Endothelial cell of umbilical vein (primary cell): ENCODE results near the gene SLC7A4. TPM values are rescaled to one million over a fixed set of nuclear protein-coding genes. Genes with fewer than 3 reads are reported as not detected.

Experiments used
- BruUV-seq: library from RNA; stranded (reverse); fragments of 400-500 nt; replicated peaks from 2 replicates; lab custom pipeline; 2021; lab: Mats Ljungman, UMichigan
- CTCF ChIA-PET: fragments of 300-600, 350-600 bp; sonication (Branson Sonifier 250); formaldehyde crosslinking; loops from one replicate; lab custom pipeline; 2021; ENCODE audit warnings: antibody characterized with exemption, inconsistent platforms; lab: Charles Lee
- POLR2A ChIA-PET: fragments of 300-600, 350-600 bp; sonication (Branson Sonifier 250); formaldehyde crosslinking; loops from one replicate; lab custom pipeline; 2021; ENCODE audit warnings: antibody characterized with exemption, inconsistent platforms; lab: Charles Lee
- DNase-seq: peaks from one replicate; pipeline ENCODE4 v3.0.0-alpha.2; 2011; ENCODE audit warnings: low read depth, low spot score
- FAIRE-seq: peaks from 2 replicates; lab custom pipeline; 2011; peaks lifted over from hg19 to GRCh38; lab: Jason Lieb, UNC
- H2AFZ ChIP-seq: 2 replicates; pipeline ENCODE4 v1.6.0; 2012; ENCODE audit warnings: low read depth, low read length, control low read depth, inconsistent platforms
- H3K27ac ChIP-seq: 2 replicates; pipeline ENCODE4 v1.5.1; 2011; ENCODE audit warnings: low read depth, mild to moderate bottlenecking, control low read depth, low read length, moderate library complexity; ENCODE audit not compliant: insufficient read depth
- H3K27me3 ChIP-seq, 2 experiments: 2 replicates each; pipeline versions ENCODE4 v1.6.0 to v1.6.1; 2011; ENCODE audit warnings: low read length in 2 of 2, mixed read lengths in 1 of 2; ENCODE audit not compliant: control insufficient read depth in 2 of 2, insufficient read depth in 2 of 2
- H3K36me3 ChIP-seq, 2 experiments: 2 replicates in 1 of 2; 3 replicates in 1 of 2; pipeline ENCODE4 v1.5.1; 2011; ENCODE audit warnings: low read length in 2 of 2, mild to moderate bottlenecking in 1 of 2, moderate library complexity in 1 of 2; ENCODE audit not compliant: control insufficient read depth in 2 of 2, insufficient read depth in 2 of 2; ENCODE audit errors: extremely low read depth in 1 of 2
- H3K4me1 ChIP-seq: 3 replicates; pipeline ENCODE4 v1.5.1; 2011; ENCODE audit warnings: mild to moderate bottlenecking, low read length; ENCODE audit not compliant: control insufficient read depth, insufficient read depth; ENCODE audit errors: extremely low read depth
- H3K4me2 ChIP-seq: 2 replicates; pipeline ENCODE4 v1.6.1; 2011; ENCODE audit warnings: low read length, control low read depth, mixed read lengths; ENCODE audit not compliant: insufficient read depth
- H3K4me3 ChIP-seq, 3 experiments: fragments of 200-600 bp in 1 of 3; sonication (generic), shearing (Covaris generic) in 1 of 3; replicated peaks in 1 of 3; 2 replicates each; pipeline ENCODE4 v1.5.1; 2011 to 2016; ENCODE audit warnings: control low read depth in 3 of 3, low read length in 3 of 3, mild to moderate bottlenecking in 2 of 3, inconsistent platforms in 1 of 3, low read depth in 1 of 3, moderate library complexity in 1 of 3; ENCODE audit not compliant: insufficient read depth in 1 of 3
- H3K79me2 ChIP-seq: 2 replicates; pipeline ENCODE4 v1.6.0; 2012; ENCODE audit warnings: low read length, inconsistent platforms; ENCODE audit not compliant: control insufficient read depth, insufficient read depth
- H3K9ac ChIP-seq: replicated peaks from 2 replicates; pipeline ENCODE3; 2011; ENCODE audit warnings: low read length, control low read depth; ENCODE audit not compliant: insufficient read depth; ENCODE audit errors: extremely low read depth
- H3K9me1 ChIP-seq: replicated peaks from 3 replicates; pipeline ENCODE4 v1.6.0; 2011; ENCODE audit warnings: mild to moderate bottlenecking, low read length; ENCODE audit not compliant: control insufficient read depth, insufficient read depth; ENCODE audit errors: extremely low read depth
- H3K9me3 ChIP-seq: replicated peaks from 2 replicates; pipeline ENCODE4 v1.5.1; 2012; ENCODE audit warnings: low read length, inconsistent platforms; ENCODE audit not compliant: control insufficient read depth, insufficient read depth
- H4K20me1 ChIP-seq: replicated peaks from 2 replicates; pipeline ENCODE3; 2011; ENCODE audit warnings: mild to moderate bottlenecking, low read length; ENCODE audit not compliant: control insufficient read depth, insufficient read depth; ENCODE audit errors: extremely low read depth
- EZH2 ChIP-seq: IDR thresholded peaks from 2 replicates; pipeline ENCODE4 v1.6.1; 2012; ENCODE audit warnings: borderline replicate concordance, low read depth, mild to moderate bottlenecking, moderate library complexity, low read length, inconsistent platforms; ENCODE audit not compliant: severe bottlenecking
- FOS ChIP-seq: IDR thresholded peaks from 2 replicates; pipeline ENCODE4 v1.6.1; 2011; ENCODE audit warnings: mild to moderate bottlenecking, low read length, moderate library complexity, borderline replicate concordance; ENCODE audit not compliant: insufficient read depth
- GATA2 ChIP-seq: IDR thresholded peaks from 2 replicates; pipeline ENCODE4 v1.7.0; 2011; ENCODE audit warnings: low read depth, mild to moderate bottlenecking, moderate library complexity, mixed read lengths, low read length; ENCODE audit not compliant: insufficient read length, insufficient read depth
- JUN ChIP-seq: IDR thresholded peaks from 2 replicates; pipeline ENCODE4 v1.6.1; 2011; ENCODE audit warnings: borderline replicate concordance, low read depth; ENCODE audit not compliant: insufficient read length, insufficient read depth
- MYC ChIP-seq: IDR thresholded peaks from one replicate; pipeline ENCODE4 v1.6.1; 2011; ENCODE audit warnings: mild to moderate bottlenecking, low read depth, low read length
- POLR2A ChIP-seq: IDR thresholded peaks from 2 replicates; pipeline ENCODE4 v1.6.1; 2012; ENCODE audit warnings: low read depth, mild to moderate bottlenecking, control low read depth, low read length
- POLR2AphosphoS5 ChIP-seq: IDR thresholded peaks from 2 replicates; pipeline ENCODE4 v1.6.1; 2012; ENCODE audit warnings: low read depth, mild to moderate bottlenecking, control low read depth, low read length, moderate library complexity; ENCODE audit not compliant: insufficient read depth
- dilution Hi-C: fragments of 300-500 bp; cut with MboI; formaldehyde crosslinking; loops from one replicate; pipeline ENCODE4 v1.15.0; 2019; ENCODE audit warnings: low sequenced_read_pairs; ENCODE audit not compliant: extremely low pct_ligation_motif_present
- intact Hi-C: fragments of 100-400 bp; cut with micrococcal nuclease; formaldehyde crosslinking; loops from one replicate; pipeline ENCODE4 v1.10.0; 2022
- polyA plus RNA-seq, 4 experiments: library from polyadenylated mRNA; depleted of rRNA in 3 of 4; stranded (reverse) in 3 of 4; unstranded in 1 of 4; fragments of >200 nt; gene quantifications; 2 replicates each; pipeline versions ENCODE4 v1.2.1 to v1.2.3, GENCODE V29; 2011 to 2012; ENCODE audit warnings: missing spikeins in 1 of 4
- total RNA-seq: library from RNA; stranded (reverse); gene quantifications from 2 replicates; pipeline ENCODE4 v1.2.3, GENCODE V29; 2021
- TF ChIP-seq, protein P1 (sequence below), 2 donors: IDR thresholded peaks; 1 replicate in 1 of 2; 2 replicates in 1 of 2; pipeline ENCODE4 v1.5.1; 2011; ENCODE audit warnings: low read length in 2 of 2, mild to moderate bottlenecking in 2 of 2, moderate library complexity in 2 of 2, control low read depth in 1 of 2, inconsistent platforms in 1 of 2, low read depth in 1 of 2; ENCODE audit not compliant: insufficient read depth in 1 of 2; ENCODE audit errors: extremely low read depth in 1 of 2
- TF ChIP-seq, protein P2 (sequence below): IDR thresholded peaks from 2 replicates; pipeline ENCODE4 v1.6.1; 2011; ENCODE audit not compliant: insufficient read depth, insufficient read length

SLC7A4 gene
- total and polyA plus RNA-seq, 2 donors (not counting 3 experiments of a cell fraction or from before 2014, with no cell fraction given), result not detected

DNA sequence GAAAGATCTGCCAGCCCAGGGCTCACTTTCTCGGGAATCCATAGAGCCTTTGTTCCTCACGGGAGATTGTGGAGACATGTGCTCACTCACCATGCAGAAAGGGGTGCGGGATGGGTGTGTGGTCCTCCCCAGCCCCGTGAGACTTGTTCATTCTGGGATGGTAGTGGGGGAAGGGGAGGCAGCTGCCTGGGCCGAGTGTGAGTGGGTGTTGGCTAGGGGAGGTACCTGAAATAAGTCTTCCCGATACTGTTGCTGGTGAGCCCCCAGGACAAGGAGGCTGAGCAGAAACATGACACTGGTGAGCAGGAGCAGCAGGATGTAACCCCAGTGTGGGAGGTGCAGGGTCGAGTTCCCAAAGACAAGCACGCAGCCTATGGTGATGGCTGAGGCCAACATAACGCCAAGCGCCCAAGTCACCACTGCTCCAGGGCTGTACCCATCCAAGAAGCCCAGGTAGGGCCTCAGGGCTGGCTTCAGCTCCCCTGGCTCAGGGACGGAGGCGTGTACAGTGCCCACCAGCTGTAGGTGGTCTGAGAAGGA, 2.8 kb downstream of the SLC7A4 start:
- Histone ChIP-seq H3K27me3 (peaks cover 20 to 27% of the 10 kb centered on the region in 2 experiments), H3K9ac (no peak overlapping the region), H3K79me2 (no peaks in the 10 kb centered on the region), H3K9me1 (no peaks in the 10 kb centered on the region), H2AFZ (no peak overlapping the region), H3K4me2 (no peak overlapping the region), H3K36me3 (no peaks in the 10 kb centered on the region), H3K9me3 (no peaks in the 10 kb centered on the region), H3K4me1 (no peaks in the 10 kb centered on the region), H3K4me3 (no peak overlapping the region), H4K20me1 (no peaks in the 10 kb centered on the region), H3K27ac (no peak overlapping the region)
- FAIRE-seq (no peak), DNase-seq (no peak)
- dilution Hi-C loops, result no loop called here
- no TSS peak for BruUV-seq
- TF ChIP-seq, protein P1, sequence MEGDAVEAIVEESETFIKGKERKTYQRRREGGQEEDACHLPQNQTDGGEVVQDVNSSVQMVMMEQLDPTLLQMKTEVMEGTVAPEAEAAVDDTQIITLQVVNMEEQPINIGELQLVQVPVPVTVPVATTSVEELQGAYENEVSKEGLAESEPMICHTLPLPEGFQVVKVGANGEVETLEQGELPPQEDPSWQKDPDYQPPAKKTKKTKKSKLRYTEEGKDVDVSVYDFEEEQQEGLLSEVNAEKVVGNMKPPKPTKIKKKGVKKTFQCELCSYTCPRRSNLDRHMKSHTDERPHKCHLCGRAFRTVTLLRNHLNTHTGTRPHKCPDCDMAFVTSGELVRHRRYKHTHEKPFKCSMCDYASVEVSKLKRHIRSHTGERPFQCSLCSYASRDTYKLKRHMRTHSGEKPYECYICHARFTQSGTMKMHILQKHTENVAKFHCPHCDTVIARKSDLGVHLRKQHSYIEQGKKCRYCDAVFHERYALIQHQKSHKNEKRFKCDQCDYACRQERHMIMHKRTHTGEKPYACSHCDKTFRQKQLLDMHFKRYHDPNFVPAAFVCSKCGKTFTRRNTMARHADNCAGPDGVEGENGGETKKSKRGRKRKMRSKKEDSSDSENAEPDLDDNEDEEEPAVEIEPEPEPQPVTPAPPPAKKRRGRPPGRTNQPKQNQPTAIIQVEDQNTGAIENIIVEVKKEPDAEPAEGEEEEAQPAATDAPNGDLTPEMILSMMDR (IDR thresholded peaks at IDR 0.05; ENCODE audit: extremely low read depth in 1 of 2, insufficient read depth in 1 of 2, low read depth in 1 of 2, low read length in 2 of 2), result no peak
- no peak for TF ChIP-seq MYC
- no peak for TF ChIP-seq EZH2
- TF ChIP-seq, protein P2, sequence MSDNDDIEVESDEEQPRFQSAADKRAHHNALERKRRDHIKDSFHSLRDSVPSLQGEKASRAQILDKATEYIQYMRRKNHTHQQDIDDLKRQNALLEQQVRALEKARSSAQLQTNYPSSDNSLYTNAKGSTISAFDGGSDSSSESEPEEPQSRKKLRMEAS, result no peak
- TF ChIP-seq POLR2AphosphoS5, result no peak
- TF ChIP-seq GATA2, result no peak
- no peak for TF ChIP-seq FOS
- TF ChIP-seq POLR2A, result no peak
- TF ChIP-seq JUN, result no peak
- intact Hi-C loops, result no loop called here
- ChIA-PET POLR2A (no interaction called here), CTCF (no interaction called here)
